ENCODE data around the gene PTPA. TPM values are rescaled to one million over a fixed set of nuclear protein-coding genes. Genes with fewer than 3 reads are reported as not detected.
A peak's percentile ranks its signal among the peaks of the same experiment; 100 is the strongest.

Gene PTPA
- total and polyA plus RNA-seq, 10 of the 15 experiments (the other 5 are each of a cell fraction or from before 2014, with no cell fraction given), result 1.6 to 111 (median 55.1) TPM

DNA sequence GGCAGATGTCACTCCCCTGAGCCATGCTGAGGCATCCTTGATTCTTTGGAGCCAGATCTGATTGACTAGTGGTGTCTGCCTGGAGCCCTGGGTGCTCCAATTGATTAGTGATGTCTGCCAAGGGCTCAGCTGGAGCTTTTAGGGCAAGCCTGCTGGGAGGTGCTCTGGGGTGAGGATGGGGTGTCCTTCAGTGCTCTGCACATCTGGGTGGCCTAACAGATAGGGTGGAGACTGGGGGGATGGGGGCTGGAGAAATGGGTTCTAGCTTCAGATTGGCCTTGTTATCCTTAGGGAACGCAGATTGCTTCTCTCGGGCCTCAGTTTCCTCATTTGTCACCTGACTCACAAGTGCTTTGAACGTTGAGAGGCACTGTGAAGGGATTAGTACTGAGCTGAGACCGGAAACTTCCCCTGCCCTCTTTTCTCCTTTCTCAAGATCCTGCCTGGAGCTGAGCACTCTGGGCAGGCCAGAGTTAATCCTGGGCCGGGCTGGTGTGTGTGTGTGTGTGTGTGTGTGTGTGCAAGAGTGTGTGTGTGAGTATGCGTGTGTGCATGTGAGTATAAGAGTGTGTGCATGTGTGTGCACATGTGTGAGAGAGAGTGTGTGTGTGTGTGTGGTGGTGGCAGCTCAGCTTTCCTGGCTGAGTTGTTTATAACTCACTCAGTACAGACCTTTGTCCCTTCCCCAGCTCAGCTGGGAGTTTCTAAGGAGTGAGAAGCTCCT, 72.4 kb downstream of the PTPA start (continued):
- no peak for TF ChIP-seq MYB (IDR thresholded peaks at IDR 0.05; ENCODE audit: borderline replicate concordance, low read depth, low read length)
- TF ChIP-seq STAT1 (conservative IDR thresholded peaks at IDR 0.05), result no peak
- TF ChIP-seq, protein P1, sequence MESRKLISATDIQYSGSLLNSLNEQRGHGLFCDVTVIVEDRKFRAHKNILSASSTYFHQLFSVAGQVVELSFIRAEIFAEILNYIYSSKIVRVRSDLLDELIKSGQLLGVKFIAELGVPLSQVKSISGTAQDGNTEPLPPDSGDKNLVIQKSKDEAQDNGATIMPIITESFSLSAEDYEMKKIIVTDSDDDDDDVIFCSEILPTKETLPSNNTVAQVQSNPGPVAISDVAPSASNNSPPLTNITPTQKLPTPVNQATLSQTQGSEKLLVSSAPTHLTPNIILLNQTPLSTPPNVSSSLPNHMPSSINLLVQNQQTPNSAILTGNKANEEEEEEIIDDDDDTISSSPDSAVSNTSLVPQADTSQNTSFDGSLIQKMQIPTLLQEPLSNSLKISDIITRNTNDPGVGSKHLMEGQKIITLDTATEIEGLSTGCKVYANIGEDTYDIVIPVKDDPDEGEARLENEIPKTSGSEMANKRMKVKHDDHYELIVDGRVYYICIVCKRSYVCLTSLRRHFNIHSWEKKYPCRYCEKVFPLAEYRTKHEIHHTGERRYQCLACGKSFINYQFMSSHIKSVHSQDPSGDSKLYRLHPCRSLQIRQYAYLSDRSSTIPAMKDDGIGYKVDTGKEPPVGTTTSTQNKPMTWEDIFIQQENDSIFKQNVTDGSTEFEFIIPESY (IDR thresholded peaks at IDR 0.05), result no peak
- TF ChIP-seq MTA2 (IDR thresholded peaks at IDR 0.05; ENCODE audit: low read depth), result no peak
- TF ChIP-seq SRF (IDR thresholded peaks at IDR 0.05; ENCODE audit: low read depth in 2 of 2, low read length in 2 of 2), result peak in 1 of 2 experiments; percentile 91; a peak in 2 of 4 replicates
- TF ChIP-seq RB1 (IDR thresholded peaks at IDR 0.05; ENCODE audit: borderline replicate concordance), result no peak
- no peak for TF ChIP-seq ETV6 (conservative IDR thresholded peaks at IDR 0.05 in 1 of 2, IDR thresholded peaks at IDR 0.05 in 1 of 2; ENCODE audit: borderline replicate concordance in 1 of 2, low read depth in 1 of 2)
- TF ChIP-seq SMARCA5 (IDR thresholded peaks at IDR 0.05), result no peak
- TF ChIP-seq KDM1A (IDR thresholded peaks at IDR 0.05; ENCODE audit: borderline replicate concordance), result no peak
- TF ChIP-seq ESRRA (IDR thresholded peaks at IDR 0.05; ENCODE audit: low read length), result no peak
- TF ChIP-seq ZNF274 (IDR thresholded peaks at IDR 0.05; ENCODE audit: insufficient read depth, insufficient read length), result no peak
- no peak for TF ChIP-seq ZBED1 (IDR thresholded peaks at IDR 0.05; ENCODE audit: borderline replicate concordance)
- no peak for TF ChIP-seq IRF4 (IDR thresholded peaks at IDR 0.05; ENCODE audit: low read depth, low read length)
- TF ChIP-seq, protein P2, sequence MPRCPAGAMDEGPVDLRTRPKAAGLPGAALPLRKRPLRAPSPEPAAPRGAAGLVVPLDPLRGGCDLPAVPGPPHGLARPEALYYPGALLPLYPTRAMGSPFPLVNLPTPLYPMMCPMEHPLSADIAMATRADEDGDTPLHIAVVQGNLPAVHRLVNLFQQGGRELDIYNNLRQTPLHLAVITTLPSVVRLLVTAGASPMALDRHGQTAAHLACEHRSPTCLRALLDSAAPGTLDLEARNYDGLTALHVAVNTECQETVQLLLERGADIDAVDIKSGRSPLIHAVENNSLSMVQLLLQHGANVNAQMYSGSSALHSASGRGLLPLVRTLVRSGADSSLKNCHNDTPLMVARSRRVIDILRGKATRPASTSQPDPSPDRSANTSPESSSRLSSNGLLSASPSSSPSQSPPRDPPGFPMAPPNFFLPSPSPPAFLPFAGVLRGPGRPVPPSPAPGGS (IDR thresholded peaks at IDR 0.05; ENCODE audit: borderline replicate concordance, insufficient read depth, low read depth, low read length, poor library complexity, severe bottlenecking), result peak; percentile 79
- TF ChIP-seq, protein P3, sequence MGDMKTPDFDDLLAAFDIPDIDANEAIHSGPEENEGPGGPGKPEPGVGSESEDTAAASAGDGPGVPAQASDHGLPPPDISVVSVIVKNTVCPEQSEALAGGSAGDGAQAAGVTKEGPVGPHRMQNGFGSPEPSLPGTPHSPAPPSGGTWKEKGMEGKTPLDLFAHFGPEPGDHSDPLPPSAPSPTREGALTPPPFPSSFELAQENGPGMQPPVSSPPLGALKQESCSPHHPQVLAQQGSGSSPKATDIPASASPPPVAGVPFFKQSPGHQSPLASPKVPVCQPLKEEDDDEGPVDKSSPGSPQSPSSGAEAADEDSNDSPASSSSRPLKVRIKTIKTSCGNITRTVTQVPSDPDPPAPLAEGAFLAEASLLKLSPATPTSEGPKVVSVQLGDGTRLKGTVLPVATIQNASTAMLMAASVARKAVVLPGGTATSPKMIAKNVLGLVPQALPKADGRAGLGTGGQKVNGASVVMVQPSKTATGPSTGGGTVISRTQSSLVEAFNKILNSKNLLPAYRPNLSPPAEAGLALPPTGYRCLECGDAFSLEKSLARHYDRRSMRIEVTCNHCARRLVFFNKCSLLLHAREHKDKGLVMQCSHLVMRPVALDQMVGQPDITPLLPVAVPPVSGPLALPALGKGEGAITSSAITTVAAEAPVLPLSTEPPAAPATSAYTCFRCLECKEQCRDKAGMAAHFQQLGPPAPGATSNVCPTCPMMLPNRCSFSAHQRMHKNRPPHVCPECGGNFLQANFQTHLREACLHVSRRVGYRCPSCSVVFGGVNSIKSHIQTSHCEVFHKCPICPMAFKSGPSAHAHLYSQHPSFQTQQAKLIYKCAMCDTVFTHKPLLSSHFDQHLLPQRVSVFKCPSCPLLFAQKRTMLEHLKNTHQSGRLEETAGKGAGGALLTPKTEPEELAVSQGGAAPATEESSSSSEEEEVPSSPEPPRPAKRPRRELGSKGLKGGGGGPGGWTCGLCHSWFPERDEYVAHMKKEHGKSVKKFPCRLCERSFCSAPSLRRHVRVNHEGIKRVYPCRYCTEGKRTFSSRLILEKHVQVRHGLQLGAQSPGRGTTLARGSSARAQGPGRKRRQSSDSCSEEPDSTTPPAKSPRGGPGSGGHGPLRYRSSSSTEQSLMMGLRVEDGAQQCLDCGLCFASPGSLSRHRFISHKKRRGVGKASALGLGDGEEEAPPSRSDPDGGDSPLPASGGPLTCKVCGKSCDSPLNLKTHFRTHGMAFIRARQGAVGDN (IDR thresholded peaks at IDR 0.05), result no peak
- TF ChIP-seq BCL11A (IDR thresholded peaks at IDR 0.05; ENCODE audit: low read depth, low read length), result no peak
- no peak for TF ChIP-seq POLR2A (IDR thresholded peaks at IDR 0.05; ENCODE audit: low read depth, low read length)
- TF ChIP-seq, protein P4, sequence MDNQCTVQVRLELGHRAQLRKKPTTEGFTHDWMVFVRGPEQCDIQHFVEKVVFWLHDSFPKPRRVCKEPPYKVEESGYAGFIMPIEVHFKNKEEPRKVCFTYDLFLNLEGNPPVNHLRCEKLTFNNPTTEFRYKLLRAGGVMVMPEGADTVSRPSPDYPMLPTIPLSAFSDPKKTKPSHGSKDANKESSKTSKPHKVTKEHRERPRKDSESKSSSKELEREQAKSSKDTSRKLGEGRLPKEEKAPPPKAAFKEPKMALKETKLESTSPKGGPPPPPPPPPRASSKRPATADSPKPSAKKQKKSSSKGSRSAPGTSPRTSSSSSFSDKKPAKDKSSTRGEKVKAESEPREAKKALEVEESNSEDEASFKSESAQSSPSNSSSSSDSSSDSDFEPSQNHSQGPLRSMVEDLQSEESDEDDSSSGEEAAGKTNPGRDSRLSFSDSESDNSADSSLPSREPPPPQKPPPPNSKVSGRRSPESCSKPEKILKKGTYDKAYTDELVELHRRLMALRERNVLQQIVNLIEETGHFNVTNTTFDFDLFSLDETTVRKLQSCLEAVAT (IDR thresholded peaks at IDR 0.05), result peak; percentile 98
